ENCODE measurements around the gene EPB41L3.
"Not testable (repeated sequence)": the region's sequence is repeated elsewhere in the genome, so short reads cannot be mapped to it uniquely, and the experiment has no call there.

EPB41L3 gene

DNA sequence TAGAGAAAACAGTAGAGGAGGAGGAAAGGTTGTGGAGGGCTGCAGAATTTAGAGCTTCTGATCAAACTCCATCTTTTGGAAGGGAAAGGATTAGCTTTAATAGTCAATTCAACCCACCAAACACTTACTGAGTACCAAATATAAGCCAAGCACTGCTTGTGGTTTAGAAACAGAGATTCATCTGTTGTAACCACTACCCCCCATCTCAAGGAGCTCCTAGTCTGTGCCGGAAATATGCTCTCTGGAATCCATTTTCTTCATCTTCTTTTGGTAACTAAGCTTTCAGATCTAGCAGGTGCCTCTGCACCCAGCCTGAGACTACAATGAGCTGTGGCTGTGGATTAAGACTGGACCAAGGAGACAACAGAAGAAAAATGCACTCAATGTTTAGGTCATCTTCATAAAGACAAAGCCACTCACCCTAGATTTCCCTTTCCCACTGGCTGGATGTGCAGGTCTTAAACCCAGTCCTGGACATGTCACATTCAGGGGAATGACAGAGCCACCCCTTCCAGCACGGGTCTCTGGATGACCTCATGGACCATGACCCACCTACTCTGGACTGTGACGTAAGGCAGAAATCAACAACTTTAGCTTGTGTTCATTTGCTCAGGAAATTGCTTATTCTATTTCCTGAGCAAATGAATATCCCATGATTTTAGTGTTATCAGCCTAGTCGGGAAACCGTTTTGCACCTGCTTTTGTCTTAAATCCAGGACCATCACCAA, 52.9 kb downstream of the EPB41L3 start:
- DNase-seq: no peak

DNA sequence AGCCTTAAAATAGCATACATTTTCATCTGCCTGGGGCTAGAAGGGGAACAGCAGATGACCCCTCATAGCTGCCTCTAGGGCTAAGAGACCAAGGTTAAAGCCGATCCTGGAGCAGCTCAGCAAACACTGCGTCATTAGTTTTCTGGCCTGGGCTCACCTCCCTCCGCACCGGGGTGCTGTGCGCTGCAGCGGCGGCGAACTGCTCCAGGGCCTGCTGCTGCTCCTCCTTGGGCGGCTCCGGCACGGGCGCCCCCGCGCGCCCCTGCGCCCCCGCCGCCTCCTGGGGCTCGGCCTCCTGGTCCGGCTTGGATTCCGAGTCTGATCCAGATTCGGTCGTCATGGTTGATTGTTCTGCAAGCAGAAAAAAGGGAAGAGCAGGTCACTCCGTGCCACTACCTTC, 55.0 kb downstream of the EPB41L3 start:
- DNase-seq: no peak

DNA sequence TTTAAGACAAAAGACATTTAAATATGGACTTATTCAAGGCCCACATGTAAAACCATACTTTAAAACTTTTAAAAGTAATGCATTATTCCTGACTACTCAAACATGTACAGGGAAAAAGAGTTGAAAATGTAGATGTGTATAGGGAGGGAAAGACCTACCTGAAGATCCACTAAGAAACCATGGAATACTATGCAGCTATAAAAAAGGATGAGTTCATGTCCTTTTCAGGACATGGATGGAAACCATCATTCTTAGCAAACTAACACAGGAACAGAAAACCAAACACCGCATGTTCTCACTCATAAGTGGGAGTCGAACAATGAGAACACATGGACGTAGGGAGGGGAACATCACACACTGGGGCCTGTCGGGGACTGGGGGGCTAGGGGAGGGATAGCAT, 55.8 kb downstream of the EPB41L3 start:
- DNase-seq: not testable (repeated sequence)

DNA sequence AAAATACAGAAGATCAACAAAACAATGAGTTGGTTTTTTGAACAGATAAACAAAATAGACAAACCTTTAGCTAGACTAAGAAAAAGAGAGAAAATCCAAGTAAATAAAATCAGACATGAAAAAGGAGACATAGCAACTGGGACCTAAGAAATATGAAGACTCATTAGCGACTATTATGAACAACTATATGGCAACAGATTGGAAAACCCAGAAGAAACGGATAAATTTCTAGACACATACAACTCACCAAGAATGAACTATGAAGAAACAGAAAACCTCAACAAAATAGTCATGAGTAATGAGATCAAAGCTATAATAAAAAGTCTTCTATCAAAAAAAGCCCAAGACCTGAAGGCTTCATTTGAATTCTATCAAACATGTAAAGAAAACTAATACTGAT, 59.3 kb downstream of the EPB41L3 start:
- DNase-seq: no peak

DNA sequence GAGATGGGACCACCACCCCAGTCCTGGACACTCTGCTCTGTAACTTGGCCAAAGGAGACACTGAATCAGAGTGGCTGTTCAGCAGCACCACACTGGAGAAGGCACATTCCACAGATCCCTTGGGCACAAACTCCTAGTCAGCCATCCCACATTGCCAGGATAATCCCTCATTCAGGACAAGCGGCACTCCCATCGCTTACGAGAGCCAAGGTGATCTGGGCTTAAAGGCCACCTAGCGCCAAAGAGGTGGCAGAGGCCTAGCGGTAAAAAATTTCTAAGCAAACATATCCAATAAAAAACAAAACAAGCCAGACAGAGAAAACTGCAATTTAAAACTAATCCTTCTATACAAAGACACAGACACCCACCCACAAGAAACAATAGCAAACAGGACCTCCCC, 62.2 kb downstream of the EPB41L3 start:
- DNase-seq: no peak

DNA sequence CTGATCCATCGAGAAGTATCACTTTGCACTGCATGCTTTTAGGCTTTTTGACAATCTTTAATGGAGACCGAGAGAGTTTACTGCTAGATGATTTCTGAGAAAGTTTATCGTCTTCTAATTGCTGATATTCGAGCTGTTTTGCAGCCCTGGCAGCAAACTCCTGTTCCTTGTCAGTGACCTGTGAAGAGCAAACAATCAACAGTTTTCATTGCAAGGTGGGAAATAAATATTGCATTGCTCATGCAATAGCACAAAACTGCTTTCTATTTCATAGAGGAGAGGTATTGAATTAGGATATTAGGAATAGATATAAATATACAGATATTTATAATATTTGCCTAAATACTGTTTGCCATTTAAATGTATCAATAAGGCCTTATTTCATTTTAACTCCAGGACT, 65.5 kb downstream of the EPB41L3 start:
- no peak for DNase-seq

DNA sequence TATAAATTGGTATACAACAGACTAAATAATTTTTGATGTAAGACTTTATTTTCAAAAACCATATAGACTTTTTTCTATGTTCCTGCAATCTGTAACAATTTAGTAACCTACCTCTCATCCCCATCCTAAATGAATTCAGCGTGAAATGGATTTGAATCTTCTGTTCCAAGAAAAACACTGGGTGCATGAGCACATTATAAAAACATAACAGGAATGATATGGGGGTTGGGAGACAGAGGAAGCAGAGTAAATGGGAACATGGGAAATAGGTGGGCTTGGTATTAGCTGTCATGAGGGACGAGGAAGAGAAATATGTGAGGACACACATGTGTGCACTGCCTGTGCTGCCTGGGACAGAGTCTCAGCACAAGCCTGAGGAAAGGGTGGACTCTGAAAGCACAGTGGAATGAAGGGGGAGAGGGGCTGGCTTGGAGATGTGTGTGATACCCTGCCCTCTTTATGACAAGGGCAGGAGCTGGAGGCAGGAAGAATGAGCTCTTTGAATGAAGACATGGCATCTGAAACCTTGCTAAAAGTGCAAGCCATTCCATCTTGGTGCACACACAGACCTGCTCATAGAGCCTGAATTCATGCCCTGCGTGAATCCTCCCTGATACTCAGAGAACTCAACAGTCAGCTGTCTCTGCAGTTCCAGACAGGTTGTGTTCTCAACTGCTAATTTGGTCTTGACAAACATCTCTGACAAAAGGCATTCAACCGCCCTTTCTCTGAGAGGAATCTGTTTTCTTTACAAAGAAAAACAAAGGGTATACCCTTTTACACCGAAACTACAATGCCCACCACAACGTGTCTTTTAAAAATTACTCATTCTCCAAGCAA, 66.6 kb downstream of the EPB41L3 start:
- DNase-seq: no peak

DNA sequence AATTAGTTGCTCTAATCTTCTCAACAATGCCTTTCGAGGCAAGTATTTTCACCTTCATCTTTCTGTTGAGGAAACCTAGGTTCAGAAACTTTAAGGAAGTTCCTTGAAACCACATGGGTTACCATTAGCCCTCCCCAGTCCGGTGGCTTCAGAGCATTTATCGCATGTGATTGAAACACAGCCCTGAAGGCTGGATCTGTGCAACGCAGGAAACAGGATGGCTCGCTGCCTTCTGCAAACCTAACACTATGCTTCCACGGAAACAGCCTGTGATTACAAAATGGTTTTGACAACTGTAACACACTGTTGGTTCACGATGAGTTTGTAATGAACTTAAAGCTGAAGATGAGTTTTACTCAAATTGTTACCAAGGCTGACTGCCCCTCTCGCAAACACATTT, 68.5 kb downstream of the EPB41L3 start:
- DNase-seq: no peak

DNA sequence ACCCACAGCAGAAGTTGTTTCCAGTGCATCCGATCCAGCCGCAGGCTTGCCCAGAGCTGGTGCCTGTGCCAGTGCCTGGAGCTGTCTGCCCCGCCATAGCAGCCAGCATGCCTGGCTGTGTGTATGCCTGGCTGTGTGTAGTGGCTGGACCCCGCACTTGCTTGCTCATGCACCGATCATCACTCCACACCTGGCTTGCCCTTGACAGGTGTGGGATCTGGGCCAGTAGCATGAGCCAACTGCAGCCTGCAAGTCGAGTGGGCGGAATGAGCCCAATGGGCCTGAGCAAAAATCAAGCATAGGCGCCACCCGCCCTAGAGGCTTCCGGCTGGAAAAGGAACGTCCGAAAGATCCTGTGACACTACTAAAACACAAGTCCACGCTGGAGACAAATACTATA, 74.5 kb downstream of the EPB41L3 start:
- no peak for DNase-seq

DNA sequence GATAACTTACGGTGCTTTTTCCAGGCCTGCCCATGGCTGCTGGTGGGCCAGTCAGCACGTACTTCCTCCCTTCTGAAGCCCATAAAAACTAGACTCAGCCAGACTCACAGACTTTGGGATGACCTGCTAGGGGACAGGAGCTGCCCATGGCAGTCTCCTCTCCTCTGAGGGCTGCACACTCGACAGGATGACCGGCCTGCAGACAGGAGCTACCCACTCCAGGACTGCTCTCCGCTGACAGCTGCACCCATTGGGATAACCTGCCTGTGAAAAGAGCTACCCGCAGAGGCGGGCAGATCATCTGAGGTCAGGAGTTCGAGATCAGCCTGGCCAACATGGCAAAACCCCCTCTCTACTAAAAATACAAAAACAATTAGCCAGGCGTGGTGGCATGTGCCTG, 75.4 kb downstream of the EPB41L3 start:
- DNase-seq: no peak

DNA sequence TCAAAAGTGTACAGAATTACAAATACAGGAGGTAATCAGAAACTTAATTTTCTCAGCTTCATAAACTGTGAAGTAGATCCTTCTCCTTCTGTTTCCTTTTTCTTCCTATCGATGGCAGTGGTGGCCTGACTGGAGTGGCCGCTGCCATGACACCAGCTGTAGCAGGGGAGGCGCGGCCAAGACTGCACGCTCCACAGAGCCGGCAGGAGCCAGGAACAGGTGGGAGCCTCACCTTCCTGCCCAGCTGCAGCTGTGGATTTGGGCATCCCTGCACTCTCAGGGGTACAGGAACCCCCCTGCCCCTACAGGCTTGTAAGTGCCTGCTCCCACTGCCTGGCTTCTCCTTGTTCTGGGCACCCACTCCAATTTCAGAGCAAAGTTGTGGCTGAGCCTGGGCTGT, 76.1 kb downstream of the EPB41L3 start:
- DNase-seq: no peak

DNA sequence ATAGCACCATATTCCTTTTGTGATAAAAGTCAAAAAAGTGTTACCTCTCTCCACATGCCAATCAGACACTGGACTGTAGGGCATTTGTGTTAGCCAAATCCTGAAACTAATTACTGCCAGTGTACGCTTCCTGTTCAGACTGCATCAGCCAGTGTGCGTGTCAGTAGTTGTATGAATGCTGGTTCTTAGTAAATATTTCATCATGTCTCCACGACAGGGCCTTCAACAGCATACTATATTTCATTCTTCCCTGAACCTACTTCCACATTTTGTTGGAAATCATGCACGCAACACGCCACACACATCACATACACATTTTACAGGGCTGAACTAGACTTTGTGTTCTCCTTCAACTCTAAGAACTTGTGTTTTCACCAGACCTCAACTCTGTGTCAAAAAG, 77.5 kb downstream of the EPB41L3 start:
- DNase-seq: no peak

DNA sequence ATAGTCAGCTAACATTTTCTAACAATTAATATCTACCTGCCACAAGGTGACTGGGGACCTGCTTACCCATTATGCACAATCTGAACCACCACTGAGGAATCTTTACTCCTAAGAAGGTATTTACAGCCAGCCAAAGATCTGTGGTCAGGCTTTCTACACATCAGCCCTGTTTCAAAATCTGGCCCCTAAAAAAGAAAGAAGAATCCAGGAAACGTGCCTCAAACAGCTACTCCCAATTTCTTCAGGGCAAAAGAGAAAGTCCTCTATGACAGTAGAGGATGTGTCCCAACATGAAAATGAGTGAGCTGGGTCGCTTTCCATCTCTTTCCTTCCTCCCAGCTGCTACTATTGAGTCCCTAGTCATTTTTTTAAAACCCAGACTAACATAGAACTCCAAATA, 79.5 kb downstream of the EPB41L3 start:
- no peak for DNase-seq

DNA sequence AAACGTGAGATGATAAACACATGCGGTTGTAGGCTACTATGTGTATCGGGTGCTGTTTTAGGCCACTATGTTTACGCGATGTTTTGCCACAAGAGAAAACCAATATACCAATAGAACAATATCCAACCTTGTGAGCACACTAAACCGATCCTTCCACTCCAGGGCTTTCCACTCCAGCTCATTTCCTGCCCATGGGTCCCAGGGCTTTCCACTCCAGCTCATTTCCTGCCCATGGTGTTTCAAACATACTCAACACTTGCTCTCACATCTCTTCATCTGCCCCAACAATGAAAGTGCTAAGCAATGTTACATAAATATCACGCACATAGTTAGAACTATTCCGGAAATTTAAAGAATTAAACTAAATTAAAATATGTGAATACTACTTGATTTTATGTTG, 80.0 kb downstream of the EPB41L3 start:
- no peak for DNase-seq

DNA sequence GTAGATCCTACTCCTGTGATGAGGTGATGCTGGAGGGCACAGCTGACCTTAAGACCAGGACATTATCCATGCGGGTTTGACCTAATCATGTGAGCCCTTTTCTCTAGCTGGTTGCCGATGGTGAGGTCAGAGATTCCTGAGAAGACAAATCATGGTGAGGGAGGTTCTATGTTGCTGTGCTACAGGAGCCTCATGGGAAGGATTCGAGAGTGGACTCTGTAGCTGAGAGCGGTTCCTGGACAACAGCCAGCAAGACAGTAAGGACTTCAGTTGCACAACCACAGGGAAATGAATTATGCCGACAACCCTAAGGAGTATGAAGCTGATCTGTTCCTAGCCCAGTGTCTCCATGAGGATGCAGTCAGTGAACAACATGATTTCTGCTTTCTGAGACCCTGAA, 80.4 kb downstream of the EPB41L3 start:
- no peak for DNase-seq

DNA sequence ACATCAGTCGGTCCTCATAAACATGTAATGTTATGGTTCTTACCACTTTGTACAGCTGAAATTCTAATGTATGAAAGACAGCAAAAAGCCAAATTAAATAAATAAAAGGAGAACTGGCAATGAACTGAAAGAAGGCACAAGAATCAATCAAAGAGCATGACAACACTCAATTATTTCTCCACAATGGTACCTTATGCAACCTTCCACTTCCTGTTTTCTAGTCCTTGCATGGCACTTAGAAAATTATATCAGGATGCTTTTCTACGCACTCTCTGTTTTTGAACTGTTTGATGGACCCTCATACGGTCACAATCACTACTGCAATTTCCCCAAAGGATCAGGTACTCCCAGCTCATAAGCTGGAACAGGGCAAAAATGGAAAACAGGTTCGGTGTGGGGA, 81.6 kb downstream of the EPB41L3 start:
- no peak for DNase-seq

DNA sequence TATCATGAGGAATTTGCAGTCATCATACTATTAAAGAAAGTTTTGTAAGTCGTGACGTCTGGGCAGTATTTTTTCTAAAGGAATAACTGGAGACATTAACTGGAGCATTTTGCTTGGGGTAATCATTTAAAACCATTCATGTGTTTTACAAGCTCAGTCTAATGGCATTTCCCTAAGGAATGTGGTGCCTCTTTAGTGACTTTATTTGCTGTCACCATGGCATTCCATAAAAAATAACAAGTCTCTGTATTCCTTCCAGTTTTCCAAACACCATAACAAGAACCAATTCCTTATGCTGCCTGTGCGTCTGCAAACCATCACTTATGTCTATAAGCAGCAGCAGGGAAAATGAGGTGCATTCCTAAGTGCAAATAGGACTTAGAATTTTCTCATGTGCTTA, 82.8 kb downstream of the EPB41L3 start:
- DNase-seq: no peak

DNA sequence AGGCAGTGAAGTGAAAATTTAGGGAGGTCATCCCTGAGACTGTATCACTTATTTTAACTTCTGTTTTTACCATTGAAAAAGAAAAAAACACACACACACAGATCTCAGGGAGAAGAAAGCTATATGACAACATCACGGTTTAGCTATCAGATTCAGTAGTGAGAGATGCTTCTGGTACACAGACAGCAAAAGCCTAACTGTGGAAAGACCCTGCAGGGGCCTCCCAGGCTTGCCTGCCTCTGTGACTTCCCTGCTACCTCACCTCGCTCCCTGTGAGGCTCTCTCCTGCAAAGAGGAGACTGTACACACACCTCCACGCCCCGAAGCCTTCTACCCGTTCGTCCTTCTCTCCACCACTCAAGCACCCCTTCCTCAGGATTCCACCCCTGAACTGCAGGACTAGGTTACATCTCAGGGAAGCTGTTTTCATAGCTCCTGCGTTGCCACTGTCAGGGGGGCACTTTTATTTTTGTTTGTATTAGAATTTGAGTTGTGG, 86.3 kb downstream of the EPB41L3 start:
- DNase-seq: no peak

DNA sequence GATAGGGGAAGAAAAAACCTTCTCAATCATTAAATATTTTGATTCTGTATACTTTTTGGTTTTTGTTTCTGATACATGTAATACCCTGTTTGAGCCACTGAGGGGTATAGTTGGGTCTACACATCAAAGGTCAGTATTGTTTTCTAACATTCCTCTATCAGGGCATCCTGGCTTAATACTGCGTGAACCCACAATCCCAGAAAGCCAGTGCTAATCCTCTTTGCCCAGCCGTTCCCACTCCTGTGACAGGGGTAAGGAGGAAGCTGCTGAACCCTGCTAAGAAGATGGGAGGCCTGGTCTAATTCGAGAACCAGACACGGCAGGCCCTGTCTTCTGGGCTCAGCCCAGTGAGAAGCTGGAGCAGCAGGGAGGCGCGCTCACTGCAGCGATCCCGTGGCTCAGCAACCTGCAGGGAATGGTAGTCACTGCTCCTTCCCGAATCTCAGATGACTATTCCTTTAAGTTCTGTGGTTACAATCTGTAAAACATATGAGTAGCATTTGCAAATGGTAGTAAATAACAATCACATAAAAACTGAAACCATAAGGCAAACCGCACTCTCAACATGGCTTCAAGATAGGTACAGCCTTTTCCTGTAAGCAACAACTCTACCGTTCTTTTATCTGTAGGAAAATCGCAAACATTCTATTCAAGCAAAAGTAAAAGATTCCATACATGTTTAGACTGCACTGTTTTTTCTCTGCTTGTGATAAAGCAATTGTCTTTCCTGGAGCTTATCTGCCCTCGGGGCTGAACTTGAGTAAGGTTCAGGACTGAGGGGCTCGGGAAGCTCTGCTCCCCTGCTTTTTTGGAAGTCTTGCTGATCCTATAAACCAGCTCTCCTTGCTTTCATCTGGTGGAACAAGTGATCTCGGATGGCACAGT, 87.0 kb downstream of the EPB41L3 start:
- peak in 1 of 4 experiments; percentile 3 for DNase-seq

DNA sequence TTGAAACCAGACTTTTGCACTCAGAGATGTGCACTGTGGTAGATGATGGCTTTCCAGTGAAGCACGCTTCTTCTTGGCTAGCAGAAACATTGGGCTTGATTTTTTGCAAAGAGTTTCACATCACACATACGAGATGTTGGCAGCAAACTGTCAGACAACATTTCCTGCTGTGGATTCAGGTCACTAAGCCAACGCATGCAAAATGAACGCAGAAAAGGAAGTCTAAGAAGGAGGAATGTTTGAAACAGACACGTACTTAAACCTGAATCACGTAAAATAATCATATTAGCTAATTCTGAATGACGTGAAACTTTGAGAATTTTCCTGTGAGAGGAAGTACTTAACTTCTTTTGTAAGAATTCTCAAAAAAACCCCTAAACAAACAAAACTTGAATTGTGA, 88.1 kb downstream of the EPB41L3 start:
- no peak for DNase-seq

DNA sequence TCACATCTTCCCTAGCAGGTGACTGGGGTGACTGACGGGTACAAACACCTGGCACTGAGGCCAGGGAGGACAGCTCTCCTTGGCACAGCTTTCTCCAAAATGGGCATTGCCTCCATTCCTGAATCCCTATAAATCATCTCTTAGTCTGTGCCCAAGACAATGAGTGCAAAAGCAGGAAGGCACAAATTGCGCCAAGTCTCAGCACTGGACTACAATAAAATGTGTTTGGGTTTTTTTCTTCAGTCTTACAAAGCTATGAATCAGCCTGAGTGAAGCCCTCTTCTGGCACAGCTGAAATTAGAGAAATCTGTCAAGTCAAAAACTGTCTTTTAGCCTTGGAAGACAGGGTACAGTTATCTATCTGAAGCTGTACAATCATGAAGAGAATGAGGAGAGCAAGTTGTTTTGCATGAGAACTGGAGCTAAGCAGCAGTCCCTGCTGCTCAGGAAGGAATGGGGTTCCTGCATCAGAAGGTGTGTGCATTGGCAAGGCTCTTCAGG, 90.8 kb downstream of the EPB41L3 start:
- DNase-seq: no peak

DNA sequence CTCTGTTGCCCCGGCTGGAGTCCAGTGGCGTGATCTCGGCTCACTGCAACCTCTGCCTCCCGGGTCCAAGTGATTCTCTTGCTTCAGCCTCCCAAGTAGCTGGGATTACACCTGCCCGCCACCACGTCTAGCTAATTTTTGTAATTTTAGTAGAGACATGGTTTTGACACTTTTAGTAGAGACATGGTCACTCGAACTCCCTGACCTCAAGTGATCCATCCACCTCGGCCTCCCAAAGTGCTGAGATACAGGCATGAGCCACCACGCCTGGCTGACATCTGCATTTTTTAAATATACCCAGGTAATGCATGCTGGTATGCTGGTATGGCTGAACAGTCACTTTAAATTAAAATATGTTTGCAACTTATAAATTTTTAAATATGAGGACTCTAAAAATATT, 91.9 kb downstream of the EPB41L3 start:
- DNase-seq: no peak

DNA sequence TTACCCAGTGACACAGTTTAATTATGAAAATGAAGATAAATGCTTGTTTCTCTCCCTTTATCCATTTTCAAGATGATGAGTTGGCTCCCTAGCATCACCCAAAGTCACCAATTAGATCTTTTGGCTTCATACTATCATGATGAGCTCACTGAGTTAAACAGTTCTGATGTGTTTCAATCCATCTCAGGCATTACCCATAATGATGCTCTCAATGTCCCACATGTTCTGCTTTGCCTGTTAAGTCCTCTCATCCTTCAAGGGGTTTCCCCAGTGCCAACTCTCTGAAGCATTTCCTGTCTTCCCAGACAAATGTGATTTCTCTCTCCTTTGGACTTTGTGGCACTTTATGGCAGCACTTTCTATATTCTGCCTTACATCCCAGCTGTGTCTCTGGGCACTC, 92.6 kb downstream of the EPB41L3 start:
- no peak for DNase-seq

Measured in activated naive CD4-positive, alpha-beta T cell (primary cell).